HG03565 (cell line): ENCODE results near the gene SLC38A11.
"Not testable (repeated sequence)": the region's sequence is repeated elsewhere in the genome, so short reads cannot be mapped to it uniquely, and the experiment has no call there.

Experiments used
- ATAC-seq: cut with Tn5 transposase; IDR thresholded peaks from one replicate; pipeline ENCODE4 v1.9.1; 2021; ENCODE audit warnings: mild to moderate bottlenecking, moderate library complexity; ENCODE audit not compliant: unreplicated experiment

SLC38A11 gene

DNA sequence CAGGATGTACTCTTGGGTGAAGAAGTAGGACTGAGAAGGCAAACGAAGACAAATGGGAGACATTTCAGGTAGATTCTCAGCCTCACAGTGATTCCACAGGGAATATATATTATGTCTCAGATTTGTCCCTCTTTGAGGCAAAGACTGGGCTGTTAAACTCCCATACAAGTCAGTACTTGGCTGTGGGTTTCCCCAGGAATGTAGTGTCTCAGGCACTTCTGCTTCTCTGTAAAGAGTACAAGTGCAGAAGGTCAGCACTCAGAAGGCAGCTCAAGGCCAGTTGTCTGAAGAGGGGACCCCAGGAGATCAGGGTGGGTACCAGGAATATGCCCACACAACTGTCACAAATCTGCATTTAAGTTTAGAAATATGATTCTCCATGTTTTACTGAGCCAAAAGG, 73.8 kb downstream of the SLC38A11 start:
- ATAC-seq: no peak

DNA sequence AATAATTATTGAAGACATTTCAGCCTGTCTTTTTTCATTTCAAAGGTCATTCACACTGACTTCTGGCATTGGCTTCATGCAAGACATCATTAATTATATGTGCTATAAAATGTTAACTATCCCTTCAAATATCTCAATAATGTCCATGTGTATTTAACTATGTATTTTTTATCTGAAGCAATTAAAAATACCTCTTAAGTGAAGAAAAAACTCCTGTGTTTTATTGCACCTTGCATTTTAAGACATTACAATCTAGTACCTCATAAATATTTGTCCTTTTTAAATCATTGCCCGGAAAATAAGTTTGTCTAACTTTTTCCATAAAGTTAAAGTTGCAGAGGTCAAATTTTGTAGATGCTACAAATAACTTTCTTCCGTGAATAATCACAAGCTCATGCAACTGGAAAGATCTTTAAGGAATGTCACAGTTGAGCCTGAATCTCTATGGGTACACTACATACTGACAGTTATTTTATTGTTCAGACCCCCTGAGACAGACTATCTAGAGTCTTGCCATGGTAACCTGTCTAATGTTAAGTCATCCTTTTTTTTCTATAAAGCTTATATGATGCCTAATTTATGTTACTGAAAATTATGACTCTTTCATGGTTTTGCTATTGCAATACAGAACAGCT, 75.3 kb downstream of the SLC38A11 start:
- ATAC-seq: no peak

- ATAC-seq: no peak
These were observed 77.4 kb downstream of the SLC38A11 start for GRCh38 chr2:164877927-164878326.

DNA sequence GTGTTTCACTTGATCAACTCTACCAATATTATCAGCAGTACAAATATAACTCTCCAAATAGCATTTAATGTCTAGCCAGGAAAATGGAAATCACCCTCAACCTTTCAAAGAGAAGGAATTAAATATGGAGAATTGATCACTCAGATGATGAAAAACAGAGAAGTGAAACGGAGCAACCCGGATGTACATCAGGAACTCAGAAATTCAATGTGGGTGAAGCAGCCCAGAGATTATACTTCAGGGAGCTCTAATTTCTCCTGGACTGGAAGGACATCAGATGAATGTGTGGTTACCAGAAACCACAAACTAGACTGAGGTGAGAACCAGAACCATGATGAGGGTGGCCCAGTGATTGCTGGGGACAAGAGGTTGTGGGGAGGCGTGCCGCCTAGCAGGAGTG, 78.2 kb downstream of the SLC38A11 start:
- no peak for ATAC-seq

- ATAC-seq: no peak
These were observed 79.8 kb downstream of the SLC38A11 start for GRCh38 chr2:164875334-164876205.

DNA sequence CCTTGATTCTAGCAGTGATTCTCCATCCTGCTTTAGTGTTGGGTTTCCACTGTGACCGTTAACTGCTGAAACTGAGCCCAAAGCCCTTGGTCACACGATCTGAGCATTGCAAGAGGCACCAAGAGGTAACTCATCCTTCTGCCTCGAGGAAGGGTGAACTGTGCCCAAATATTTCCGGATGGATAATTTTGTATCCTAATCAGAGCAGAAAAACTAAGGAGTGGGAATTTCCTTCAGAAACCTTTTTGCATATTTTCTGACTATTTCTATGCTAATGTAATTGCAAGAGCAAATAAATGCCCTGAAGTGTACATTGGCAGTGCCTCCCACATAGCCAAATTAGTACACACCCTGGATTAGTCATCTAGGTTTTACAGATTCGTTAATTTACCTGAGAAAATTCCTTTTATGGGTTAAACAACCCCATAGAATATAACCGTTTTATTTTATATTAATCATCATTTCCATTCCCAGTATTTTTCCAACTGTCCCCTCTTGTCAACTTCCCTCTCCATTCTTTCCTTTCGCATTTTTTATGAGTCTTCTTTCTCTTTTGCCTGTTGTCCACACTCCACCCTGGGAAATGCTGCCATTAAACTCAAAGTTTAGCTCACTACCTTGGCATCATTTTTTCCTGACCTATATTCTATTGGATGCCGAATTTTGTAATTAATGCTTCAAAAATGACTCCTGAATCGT, 82.0 kb downstream of the SLC38A11 start:
- no peak for ATAC-seq

GRCh38 chr2:164871404-164871803, 83.9 kb downstream of the SLC38A11 start:
- no peak for ATAC-seq

- ATAC-seq: no peak
These were observed 85.9 kb downstream of the SLC38A11 start for GRCh38 chr2:164869420-164869772.

GRCh38 chr2:164868563-164869419, 86.5 kb downstream of the SLC38A11 start:
- ATAC-seq: no peak

DNA sequence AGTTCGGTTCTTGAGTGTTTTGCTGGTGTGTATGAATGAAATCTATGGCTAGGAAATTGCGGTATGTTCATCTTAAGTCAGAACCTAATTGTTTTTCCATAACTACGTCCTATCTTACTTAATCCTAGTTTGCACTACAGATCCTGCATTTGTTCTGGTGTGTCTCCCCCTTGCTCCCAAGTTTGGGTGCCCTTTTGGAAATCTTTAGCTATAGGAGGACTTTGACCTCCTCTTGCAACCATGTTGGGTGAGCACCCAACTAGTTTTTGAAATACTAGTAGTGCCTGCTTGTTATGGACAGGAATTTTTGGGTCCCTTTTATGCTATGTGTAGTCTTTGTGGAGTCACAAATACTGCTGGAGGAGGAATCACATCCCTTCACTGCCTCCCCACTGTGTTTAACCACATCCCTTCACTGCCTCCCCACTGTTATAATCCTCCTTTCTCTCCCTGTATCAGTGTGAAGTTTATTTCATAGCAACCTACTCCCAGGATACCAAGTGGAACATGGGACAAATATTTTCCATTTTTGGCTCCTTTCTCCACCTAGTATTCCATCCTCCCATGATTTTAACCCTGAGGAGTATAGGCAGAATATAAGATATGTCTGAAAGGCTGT, 87.4 kb downstream of the SLC38A11 start:
- ATAC-seq: no peak

DNA sequence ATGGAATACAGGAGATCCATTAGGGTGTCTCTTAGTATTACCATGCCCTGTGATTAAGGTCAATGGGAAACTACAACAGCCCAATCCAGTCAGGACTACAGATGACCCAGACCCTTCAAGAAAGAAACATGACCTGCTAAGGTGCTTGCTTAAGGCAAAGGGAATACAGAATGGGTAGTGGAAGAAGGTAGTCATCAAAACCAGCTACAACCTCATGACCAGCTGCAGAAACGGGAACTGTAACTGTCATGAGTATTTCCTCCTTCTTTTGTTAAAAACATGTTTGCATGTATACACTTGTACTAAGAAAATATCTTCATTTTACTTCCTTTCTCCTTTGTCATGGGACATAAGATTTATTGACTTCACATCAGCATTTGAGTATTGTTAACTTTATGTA, 88.9 kb downstream of the SLC38A11 start:
- ATAC-seq: not testable (repeated sequence)

- ATAC-seq: no peak
These were observed 94.7 kb downstream of the SLC38A11 start for GRCh38 chr2:164860694-164861042.

DNA sequence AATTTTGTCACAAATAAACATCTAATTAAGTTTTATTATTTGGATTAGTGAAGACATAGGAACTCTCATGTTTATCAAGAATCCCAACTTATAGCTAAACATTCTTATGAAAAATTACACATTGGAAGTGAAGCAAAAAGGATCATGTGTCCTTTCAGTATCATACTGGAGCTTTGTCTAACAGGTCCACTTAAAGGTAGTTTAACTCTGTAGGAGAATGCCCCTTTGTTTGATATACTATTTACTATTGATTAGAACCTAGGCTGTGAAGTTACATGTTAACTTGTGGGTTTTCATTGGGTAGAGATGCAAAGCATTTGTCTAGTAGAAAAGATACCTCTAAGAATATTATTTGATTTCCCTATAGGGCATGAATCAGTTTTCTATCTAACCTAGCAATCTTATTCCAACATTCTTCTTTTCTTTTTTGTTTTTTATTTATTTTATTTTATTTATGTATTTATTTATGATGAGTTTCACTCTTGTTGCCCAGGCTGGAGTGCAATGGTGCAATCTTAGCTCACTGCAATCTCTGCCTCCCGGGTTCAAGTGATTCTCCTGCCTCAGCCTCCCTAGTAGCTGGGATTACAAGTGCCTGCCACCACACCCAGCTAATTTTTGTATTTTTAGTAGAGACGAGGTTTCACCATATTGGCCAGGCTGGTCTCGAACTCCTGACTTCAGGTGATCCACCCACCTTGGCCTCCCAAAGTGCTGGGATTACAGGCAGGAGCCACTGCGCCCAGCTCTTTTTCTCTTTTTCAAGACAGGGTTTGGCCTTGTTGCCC, 95.2 kb downstream of the SLC38A11 start:
- not testable (repeated sequence) for ATAC-seq

DNA sequence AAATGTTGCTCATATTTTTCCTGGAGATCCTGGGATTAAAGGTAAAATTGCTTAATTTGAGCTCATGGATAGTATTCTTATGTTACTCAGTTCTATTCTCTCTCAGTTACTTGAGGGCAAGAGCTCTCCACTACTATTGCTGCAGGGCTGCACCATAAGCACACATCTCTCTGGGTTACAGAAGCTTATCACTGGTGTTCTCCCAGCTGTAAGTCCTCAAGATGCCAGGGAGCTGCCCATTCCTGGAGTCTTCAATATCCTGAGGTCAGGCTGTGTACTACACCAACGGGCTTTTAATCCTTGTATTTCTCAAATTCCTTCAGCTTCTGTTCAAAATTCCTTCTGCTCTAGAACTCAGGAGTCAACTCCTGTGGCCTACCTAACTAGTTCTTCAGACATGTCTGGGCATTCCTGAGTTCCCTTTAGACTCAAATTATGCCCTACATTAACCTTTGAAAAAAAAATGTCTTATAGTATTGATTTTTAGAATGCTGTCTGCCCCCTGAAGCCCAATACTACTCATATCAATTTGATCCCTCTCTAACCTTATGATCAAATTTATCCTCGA, 96.0 kb downstream of the SLC38A11 start:
- no peak for ATAC-seq

DNA sequence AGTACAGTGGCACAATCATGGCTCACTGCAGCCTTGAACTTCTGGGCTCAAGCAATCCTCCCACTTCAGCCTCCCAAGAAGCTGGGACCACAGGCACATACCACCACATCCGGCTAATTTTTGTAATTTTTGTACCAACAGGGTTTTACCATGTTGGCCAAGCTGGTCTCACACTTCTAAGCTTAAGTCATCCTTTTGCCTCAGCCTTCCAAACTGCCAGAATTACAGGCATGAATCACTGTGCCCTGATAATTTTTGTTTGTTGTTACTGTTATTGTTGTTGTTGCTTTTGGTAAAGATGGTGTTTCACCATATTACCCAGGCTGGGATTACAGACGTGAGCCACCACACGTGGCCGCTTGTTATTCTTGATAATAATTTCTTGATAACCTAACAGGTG, 103.2 kb downstream of the SLC38A11 start:
- no peak for ATAC-seq

GRCh38 chr2:164850235-164850634, 105.1 kb downstream of the SLC38A11 start:
- no peak for ATAC-seq

DNA sequence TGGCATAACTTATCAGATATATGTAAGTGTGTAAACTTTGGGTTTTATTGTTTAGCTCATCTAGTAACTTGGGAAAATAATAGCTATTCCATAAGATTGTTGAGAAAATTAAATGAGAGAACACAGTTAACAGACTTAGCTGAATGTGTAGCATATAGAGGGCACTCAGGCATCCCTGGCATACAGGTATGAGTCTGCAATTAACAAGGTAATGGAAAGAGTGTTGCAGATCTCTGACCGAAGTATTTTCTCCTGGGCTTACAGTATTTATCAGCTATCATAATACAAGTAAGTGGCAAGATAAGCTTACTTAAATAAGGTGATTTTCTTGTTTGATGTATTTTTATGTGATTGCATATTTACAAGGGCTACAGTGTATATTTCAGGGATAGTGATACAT, 105.8 kb downstream of the SLC38A11 start:
- ATAC-seq: no peak

DNA sequence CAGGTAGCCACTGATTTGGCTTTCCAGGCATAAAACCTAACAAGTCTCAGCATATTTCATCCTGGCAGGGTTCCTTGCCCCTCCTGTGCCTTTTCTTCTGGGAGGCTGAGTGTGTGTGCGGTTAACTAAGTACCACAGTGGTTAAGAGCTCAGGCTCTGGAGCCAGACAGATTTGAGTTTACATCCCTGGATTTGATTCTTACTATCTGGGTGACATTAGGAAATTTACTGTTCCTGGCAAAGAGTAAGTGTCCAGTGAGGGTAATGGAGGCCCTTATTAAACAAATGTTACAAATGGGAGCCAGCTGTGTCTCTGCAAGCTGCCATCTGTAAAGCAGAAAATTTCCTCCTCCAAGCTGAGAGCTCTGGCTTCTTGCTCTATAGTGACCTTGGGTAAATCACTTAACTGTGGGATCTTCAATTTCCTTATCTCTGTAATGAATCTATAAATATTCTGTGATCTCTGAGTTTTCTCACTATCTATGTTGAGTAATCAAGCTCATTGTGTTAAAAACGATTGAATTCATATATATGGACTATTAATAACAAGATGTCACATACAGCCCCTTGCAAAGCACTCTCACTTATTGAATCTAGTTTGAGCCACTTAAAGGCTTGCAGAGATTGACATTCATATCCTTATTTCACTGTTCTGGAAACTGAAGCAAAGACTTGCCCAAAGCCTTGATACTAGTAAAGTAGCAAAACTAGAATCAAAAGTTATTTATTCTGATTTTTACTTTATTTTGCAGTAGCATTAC, 107.2 kb downstream of the SLC38A11 start:
- ATAC-seq: no peak

DNA sequence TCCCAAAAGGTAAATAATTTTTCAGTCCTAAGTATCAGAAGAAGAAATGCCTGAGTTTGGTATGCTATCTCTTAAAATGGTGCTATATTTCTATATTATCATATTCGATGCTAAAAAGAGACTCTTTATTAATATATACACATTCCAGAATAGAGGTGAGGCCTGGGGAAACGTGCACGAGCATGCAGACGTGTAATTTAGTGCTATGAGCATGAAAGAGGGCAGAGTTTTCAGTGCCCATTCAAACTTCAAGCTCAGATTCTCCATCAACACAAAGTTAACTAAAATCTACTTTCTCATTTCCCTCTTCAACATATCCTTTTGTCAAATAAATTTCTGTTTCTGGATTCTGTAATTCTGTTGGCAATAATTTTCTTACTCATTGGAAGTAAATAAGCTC, 108.0 kb downstream of the SLC38A11 start:
- no peak for ATAC-seq
